GM19043 (cell line): Measurements from ENCODE around the gene GFPT2.

Experiments
- ATAC-seq: cut with Tn5 transposase; IDR thresholded peaks from one replicate; pipeline ENCODE4 v1.9.1; 2021; ENCODE audit warnings: low read depth; ENCODE audit not compliant: unreplicated experiment

GFPT2 gene

GRCh38 chr5:180353980-180354452 is 880 bp upstream of the GFPT2 start:
- ATAC-seq = no peak

DNA sequence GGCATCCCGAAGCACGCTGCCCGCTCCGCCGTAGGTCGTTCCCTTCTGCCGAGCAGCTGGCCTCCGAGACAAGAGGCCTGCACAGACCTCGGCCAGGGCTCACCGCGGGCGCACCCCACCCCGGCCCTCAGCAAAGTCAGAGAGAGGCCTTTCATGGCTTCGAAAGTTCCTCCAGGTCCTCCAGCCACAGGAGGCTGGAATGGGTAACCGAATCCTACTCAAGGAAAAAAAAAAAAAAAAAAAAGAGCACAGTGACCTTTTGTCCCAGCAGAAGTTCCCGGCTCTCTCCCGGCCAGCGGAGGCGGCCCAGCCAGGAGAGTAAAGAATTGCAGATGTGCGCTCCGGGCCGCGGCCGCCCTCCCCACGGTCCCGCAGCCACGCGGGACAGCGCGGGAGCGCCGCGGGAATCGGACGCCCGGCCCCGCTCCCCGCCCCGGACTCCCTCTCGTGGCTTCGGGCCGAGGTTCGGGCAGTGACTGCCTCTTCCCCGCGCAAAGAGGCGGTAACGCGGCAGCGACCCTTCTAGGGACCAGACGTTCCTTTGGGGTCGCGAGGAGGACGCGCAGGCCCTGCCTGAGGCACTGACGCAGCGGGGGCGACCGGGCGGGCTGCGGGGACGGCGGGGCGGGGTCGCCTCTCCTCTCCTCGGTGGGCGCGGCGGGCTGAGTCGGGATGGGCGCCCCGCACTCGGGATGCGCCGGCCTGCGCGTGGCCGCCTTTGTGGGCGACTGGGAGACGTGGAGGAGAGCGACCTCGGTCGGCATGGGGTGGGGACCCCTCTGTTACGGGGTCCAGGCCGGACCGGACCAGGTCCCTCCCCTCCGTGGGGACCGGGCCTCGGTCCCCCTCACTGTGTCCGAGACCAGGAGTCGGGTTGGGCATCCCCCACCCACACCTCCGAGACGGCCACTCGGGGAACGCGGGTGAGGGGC is 754 bp downstream of the GFPT2 start:
- ATAC-seq = no peak

DNA sequence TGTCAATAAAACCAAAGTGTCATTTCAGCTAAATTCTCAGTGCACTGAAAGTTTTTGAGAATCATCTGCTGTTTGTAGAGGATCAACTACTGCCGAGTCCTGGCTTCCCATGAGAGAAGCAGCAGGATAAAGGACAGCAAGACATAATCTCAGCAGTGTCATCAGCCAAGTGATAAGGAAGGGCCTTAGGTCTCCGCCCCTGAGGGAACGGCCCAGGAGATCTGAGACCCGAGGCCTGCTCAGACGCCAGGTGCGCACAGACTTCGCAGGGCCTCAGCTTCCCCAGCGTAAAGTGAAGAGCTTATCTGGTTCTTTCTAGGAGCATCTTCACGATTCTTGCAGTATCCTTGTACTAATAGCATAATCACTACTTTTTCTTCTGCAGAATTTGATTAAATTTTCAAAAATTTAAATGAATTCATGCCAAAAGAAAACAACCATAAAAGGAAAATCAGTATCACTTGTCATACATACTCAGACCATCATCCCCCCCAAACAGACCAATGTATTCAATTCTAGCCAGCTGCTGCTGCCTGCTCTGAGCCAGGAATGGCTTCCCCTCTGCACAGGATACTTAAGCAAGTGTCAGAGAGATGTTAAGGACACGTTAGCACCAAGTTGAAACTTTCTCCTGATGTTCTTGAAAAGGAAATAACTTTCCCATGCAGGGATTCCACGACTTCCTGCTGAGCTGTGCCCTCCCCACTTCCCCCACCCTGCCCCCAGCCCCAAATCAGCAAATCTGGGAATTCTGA is 2.2 kb downstream of the GFPT2 start:
- ATAC-seq = no peak

DNA sequence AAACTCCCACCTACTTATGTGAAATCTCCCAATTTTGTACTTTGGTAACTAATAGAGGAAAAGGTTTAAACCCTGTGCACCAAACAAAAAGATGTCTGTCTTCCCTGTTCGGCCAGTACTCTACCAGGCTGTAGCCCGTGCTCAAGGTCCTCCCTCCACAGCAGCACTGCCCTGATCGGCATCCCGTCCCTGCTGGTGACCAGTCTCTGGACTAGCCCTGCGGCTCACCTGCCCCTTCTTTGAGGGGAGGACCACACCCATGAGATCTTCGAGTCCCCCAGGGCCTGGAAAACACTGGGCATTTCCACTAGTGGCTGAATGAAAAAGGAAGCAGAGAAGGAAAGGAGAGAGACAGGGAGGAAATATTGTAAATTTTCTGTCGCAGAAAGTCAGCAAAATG is 2.8 kb downstream of the GFPT2 start:
- no peak for ATAC-seq

DNA sequence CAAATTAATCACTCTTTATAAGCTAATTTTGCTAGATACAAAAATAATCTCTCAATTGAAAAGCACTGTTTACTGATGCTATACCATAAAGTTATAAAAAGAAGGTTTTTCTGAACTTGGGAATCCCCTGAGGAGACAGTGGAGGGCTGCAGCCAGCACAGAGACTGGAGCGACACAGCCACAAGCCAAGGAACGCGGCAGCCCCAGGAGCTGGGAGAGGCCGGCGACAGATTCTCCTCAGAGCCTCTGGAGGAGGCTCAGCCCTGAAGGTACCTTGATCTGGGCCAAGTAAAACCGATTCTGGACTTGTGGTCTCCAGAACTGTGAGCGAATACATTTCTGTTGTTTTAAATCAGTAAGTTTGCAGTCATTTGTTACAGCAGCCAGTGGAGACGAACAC is 3.7 kb downstream of the GFPT2 start:
- ATAC-seq = no peak

GRCh38 chr5:180348336-180348735 is 4.8 kb downstream of the GFPT2 start:
- no peak for ATAC-seq

- no peak for ATAC-seq
These were observed 5.4 kb downstream of the GFPT2 start for GRCh38 chr5:180347702-180348101.

DNA sequence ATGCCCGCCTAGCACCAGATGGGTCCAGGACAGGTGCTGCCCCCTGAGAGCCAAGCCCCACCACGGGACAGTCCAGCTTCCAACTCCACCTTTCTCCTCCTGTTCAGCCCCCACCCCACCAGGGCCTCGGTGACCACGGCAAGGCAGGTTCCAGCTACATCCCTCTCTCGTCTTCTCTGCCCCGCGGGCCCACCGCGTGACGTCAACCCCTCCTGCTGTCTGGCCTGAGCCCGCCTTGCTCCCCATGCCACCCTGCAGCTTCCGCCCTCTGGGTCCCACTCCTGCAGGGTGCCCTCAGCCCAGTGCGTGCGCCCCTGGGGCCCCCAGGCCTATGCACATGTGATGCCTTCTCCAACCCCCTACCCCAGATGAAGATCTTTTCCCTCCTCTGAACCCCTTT is 6.8 kb downstream of the GFPT2 start:
- no peak for ATAC-seq

GRCh38 chr5:180345781-180346180 is 7.4 kb downstream of the GFPT2 start:
- no peak for ATAC-seq

GRCh38 chr5:180345186-180345585 is 8.0 kb downstream of the GFPT2 start:
- ATAC-seq = no peak

DNA sequence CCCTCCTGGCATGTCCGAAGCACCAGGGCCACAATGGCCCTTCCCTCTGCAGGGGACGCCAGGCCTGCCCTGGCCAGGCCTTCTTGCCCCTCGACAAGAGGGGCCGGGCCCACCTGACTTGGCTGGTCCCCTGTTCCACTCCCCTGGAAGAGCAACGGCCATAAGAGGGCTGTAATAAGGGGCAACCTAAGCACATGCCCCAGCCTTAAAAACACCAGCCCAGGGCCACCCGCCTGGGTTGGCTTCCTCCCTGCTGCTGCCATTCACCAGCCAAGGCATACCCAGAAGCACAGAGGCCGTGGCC is 8.5 kb downstream of the GFPT2 start:
- ATAC-seq = no peak

- no peak for ATAC-seq
These were observed 9.1 kb downstream of the GFPT2 start for GRCh38 chr5:180343831-180344695.

DNA sequence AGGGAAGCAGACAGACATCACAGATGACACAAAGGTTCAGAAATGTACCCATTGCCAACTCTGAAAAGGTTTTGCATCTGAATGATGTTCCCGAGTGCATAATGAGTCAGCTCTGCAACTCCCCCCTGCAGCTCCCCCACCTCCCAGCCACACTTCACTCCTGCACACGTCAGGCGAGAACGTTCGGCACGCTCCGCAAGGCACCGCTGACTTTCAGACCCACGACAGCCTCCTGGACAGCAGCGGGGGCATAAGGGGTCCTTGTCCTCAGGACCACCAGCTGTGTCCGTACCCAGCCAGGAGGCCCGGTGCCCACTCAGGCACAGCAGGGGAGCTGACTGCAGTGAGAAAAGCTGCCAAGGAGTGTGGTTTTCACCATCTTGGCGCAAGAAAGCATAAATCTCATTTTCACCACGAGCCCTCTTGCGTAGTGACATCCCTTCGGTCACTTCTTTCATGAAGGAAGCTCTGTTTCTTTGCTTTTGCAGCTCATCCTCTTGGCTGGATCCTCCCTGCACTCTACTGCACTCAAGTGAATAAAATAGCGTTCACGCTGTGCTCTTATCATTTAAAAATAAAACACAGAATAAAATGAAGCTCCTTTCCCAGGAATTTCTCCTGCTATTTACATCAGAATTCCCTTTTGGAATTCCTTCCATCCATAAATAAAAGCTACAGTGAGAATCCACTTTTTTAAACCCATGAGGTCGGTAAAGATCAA is 9.9 kb downstream of the GFPT2 start:
- ATAC-seq = no peak

- ATAC-seq = no peak
These were observed 11.5 kb downstream of the GFPT2 start for GRCh38 chr5:180341595-180341994.

DNA sequence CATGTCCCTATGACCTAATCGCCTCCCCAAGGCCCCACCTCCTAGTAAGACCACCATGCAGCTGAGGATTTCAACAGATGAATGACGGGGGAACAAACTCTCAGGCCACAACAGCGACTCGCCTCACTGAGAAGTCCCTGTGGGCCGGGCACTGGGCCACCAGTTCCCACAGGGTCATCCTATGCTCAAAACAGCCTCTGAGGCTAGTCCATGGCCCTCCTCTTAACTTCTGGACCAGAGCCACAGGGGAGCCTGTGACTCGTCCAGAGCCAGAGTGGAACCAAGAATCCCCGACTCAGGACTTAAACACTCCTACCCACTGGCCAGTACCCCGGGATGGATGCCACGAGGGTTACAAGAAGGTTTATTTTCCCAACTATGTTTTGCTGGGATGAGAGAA is 12.3 kb downstream of the GFPT2 start:
- no peak for ATAC-seq

DNA sequence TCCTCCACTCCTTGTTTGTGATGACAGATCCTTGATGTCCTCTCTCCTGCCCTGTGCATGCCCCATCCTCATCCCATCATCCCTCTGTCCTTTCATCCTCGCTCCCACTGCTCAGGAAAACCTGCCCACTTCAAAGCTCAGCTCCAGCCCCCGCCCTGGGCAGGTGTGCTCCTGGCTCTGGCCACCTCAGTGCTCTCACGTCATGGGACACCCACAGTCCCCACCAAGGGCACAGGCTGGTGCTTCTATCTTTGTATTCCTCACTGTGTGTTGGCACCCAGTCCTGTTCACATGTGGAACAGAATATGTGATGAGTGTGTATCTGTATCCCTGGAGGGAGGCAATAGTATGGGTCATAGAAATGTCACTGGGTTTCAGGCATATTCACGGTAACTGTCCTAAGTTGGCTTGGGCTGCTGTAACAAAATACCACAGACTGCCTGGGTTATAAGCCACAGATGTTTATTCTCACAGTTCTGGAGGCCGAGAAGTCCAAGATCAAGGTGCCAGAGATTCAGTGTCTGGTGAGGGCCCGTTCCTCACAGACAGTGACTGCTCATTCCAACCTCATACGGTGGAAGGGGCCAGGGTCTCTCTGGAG is 13.5 kb downstream of the GFPT2 start:
- ATAC-seq = no peak

DNA sequence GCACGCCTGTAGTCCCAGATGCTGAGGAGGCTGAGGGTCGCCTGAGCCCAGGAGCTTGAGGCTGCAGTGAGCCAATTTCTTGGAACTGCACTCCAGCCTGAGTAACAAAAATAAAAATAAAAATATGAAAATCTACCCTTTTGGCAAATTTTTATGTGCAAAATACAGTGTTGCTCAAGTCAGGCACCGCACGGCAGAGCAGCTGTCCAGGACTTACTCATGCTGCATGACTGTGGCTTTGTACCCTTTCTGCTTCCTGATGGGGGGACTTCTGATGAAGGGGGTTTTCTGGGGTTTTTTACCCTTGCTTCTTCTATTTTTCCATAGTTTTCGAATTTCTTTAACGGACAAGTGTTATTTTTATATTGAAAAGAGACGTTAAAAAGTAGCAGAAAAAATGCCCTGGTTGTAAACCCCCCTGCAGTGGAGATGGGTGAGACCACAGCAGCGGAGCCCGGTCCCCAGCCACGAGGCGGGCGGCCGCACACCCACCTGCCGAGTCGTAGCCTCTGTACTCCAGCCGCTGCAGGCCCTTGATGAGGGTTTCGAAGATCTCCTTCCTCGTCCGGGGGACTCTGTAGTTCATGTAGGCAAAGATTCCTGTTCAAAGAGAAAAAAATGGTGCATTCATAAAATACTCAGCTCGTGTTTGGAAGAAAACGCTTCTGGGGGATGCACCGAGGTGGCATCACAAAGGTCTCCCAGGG is 15.0 kb downstream of the GFPT2 start:
- no peak for ATAC-seq

GRCh38 chr5:180336234-180337020 is 16.7 kb downstream of the GFPT2 start:
- no peak for ATAC-seq
